ENCODE measurements around the gene SYNE1. TPM values are rescaled to one million over a fixed set of nuclear protein-coding genes. Genes with fewer than 3 reads are reported as not detected.

SYNE1 gene
- total RNA-seq, 1 donor from 2014 or later, result 43.8 TPM

GRCh38 chr6:152155792-152156191 lies 481.4 kb downstream of the SYNE1 start:
- Mint-ChIP-seq H3K9me3 (ENCODE audit: low read depth) (no peaks in the 10 kb centered on the region), H3K27me3 (no peaks in the 10 kb centered on the region), H3K4me3 (ENCODE audit: low read depth) (no peak overlapping the region), H3K36me3 (ENCODE audit: insufficient read depth) (peaks cover 4% of the 10 kb centered on the region), H3K4me1 (ENCODE audit: low read depth) (no peaks in the 10 kb centered on the region), H3K27ac (no peak overlapping the region)
- DNase-seq (ENCODE audit: low spot score, unreplicated experiment), result no peak
- no peak for TF ChIP-seq CTCF (IDR thresholded peaks at IDR 0.05; ENCODE audit: unreplicated experiment)

GRCh38 chr6:152154559-152155356 lies 482.4 kb downstream of the SYNE1 start:
- TF ChIP-seq CTCF (IDR thresholded peaks at IDR 0.05; ENCODE audit: unreplicated experiment), result no peak
- no peaks in the 10 kb centered on the region for H3K27me3 Mint-ChIP-seq
- H3K4me3 Mint-ChIP-seq (ENCODE audit: low read depth), result no peak overlapping the region
- H3K27ac Mint-ChIP-seq, result no peak overlapping the region
- H3K4me1 Mint-ChIP-seq (ENCODE audit: low read depth), result no peaks in the 10 kb centered on the region
- no peaks in the 10 kb centered on the region for H3K9me3 Mint-ChIP-seq (ENCODE audit: low read depth)
- H3K36me3 Mint-ChIP-seq (ENCODE audit: insufficient read depth), result peaks cover 9% of the 10 kb centered on the region
- no peak for DNase-seq (ENCODE audit: low spot score, unreplicated experiment)

GRCh38 chr6:152151920-152152319 lies 485.2 kb downstream of the SYNE1 start:
- H3K27me3 Mint-ChIP-seq, result no peaks in the 10 kb centered on the region
- no peak overlapping the region for H3K4me3 Mint-ChIP-seq (ENCODE audit: low read depth)
- no peak overlapping the region for H3K27ac Mint-ChIP-seq
- H3K36me3 Mint-ChIP-seq (ENCODE audit: insufficient read depth), result peaks cover 27% of the 10 kb centered on the region
- no peak for TF ChIP-seq CTCF (IDR thresholded peaks at IDR 0.05; ENCODE audit: unreplicated experiment)
- H3K4me1 Mint-ChIP-seq (ENCODE audit: low read depth), result no peaks in the 10 kb centered on the region
- no peaks in the 10 kb centered on the region for H3K9me3 Mint-ChIP-seq (ENCODE audit: low read depth)
- no peak for DNase-seq (ENCODE audit: low spot score, unreplicated experiment)

DNA sequence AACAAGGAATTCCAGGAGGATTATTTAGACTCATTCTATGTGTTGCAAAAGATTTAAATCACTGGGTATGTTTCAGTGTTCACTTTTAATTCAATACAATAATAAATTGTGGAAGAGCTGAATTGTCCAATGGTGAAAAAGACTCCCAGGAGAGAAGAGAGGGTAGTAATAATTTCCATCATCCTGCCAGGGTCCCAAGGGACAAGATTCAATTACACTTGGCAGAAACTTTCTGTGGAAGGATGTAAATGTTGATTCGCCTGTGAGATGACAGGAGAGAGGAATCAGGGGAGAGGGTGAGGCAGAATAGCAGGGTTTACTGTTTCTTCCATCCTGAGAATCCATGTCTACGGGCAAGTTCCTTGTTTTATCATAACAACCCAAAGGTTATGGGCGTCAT lies 487.0 kb downstream of the SYNE1 start:
- Mint-ChIP-seq H3K4me3 (ENCODE audit: low read depth) (no peak overlapping the region), H3K27me3 (no peaks in the 10 kb centered on the region), H3K36me3 (ENCODE audit: insufficient read depth) (peaks cover 29% of the 10 kb centered on the region), H3K9me3 (ENCODE audit: low read depth) (no peaks in the 10 kb centered on the region), H3K4me1 (ENCODE audit: low read depth) (peaks cover under 1% of the 10 kb centered on the region), H3K27ac (no peak overlapping the region)
- TF ChIP-seq CTCF (IDR thresholded peaks at IDR 0.05; ENCODE audit: unreplicated experiment), result no peak
- DNase-seq (ENCODE audit: low spot score, unreplicated experiment), result no peak

DNA sequence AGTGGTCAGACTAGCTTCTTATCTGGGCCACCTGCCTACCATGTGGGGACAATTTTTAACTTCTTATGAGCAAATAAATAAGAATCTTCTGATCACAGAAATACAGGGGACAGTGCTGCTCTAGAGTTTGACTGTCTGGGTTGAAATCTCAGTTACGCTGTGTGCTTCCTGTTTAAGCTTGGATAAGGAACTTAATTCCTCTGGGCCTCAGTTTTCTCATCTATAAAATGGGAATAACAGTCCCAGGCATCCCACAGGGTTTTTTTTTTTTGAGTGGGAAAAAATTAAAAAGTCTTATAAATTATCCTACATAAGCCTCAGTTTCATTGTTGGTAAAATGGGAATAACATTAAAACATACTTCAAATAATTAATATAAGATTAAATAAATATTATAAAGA lies 488.8 kb downstream of the SYNE1 start:
- DNase-seq (ENCODE audit: low spot score, unreplicated experiment), result no peak
- no peak overlapping the region for H3K27ac Mint-ChIP-seq
- H3K9me3 Mint-ChIP-seq (ENCODE audit: low read depth), result no peaks in the 10 kb centered on the region
- H3K4me3 Mint-ChIP-seq (ENCODE audit: low read depth), result no peak overlapping the region
- TF ChIP-seq CTCF (IDR thresholded peaks at IDR 0.05; ENCODE audit: unreplicated experiment), result no peak
- H3K27me3 Mint-ChIP-seq, result no peaks in the 10 kb centered on the region
- peaks cover 4% of the 10 kb centered on the region for H3K4me1 Mint-ChIP-seq (ENCODE audit: low read depth)
- H3K36me3 Mint-ChIP-seq (ENCODE audit: insufficient read depth), result peaks cover 31% of the 10 kb centered on the region
